Measurements from ENCODE around the gene HDAC4.

HDAC4 gene

GRCh38 chr2:239125726-239126675 is 274.8 kb downstream of the HDAC4 start:
- Mint-ChIP-seq H3K36me3 (peaks cover 54% of the 10 kb centered on the region), H3K9me3 (peaks cover 7% of the 10 kb centered on the region)
- CTCF ChIA-PET = no interaction called here

GRCh38 chr2:239124152-239124899 is 276.5 kb downstream of the HDAC4 start:
- H3K27me3 Mint-ChIP-seq = no peaks in the 10 kb centered on the region
- DNase-seq = no peak
- CTCF ChIA-PET = no interaction called here
- H3K36me3 Mint-ChIP-seq = peaks cover 45% of the 10 kb centered on the region
- H3K9me3 Mint-ChIP-seq = peaks cover 7% of the 10 kb centered on the region
- H3K27ac Mint-ChIP-seq = no peak overlapping the region
- H3K4me3 Mint-ChIP-seq = no peak overlapping the region
- H3K4me1 Mint-ChIP-seq = peaks cover 26% of the 10 kb centered on the region

More at GRCh38 chr2:239125726-239126675, 274.8 kb downstream of the HDAC4 start:
- H3K27me3 Mint-ChIP-seq = no peaks in the 10 kb centered on the region
- no peak overlapping the region for H3K4me3 Mint-ChIP-seq
- no peak for DNase-seq
- H3K27ac Mint-ChIP-seq = no peak overlapping the region
- peaks cover 10% of the 10 kb centered on the region for H3K4me1 Mint-ChIP-seq

- no peak overlapping the region for H3K27ac Mint-ChIP-seq
- H3K27me3 Mint-ChIP-seq = no peaks in the 10 kb centered on the region
- peaks cover 39% of the 10 kb centered on the region for H3K36me3 Mint-ChIP-seq
- CTCF ChIA-PET = no interaction called here
- peaks cover 7% of the 10 kb centered on the region for H3K9me3 Mint-ChIP-seq
- no peak overlapping the region for H3K4me3 Mint-ChIP-seq
- H3K4me1 Mint-ChIP-seq = peaks cover 41% of the 10 kb centered on the region
- DNase-seq = no peak
Measured at GRCh38 chr2:239122421-239123110, 278.3 kb downstream of the HDAC4 start.

GRCh38 chr2:239121600-239122012 is 279.2 kb downstream of the HDAC4 start:
- H3K4me3 Mint-ChIP-seq = no peak overlapping the region
- no peak overlapping the region for H3K27ac Mint-ChIP-seq
- no peak for DNase-seq
- H3K4me1 Mint-ChIP-seq = peaks cover 46% of the 10 kb centered on the region
- CTCF ChIA-PET = no interaction called here
- H3K9me3 Mint-ChIP-seq = peaks cover 7% of the 10 kb centered on the region
- no peaks in the 10 kb centered on the region for H3K27me3 Mint-ChIP-seq
- peaks cover 38% of the 10 kb centered on the region for H3K36me3 Mint-ChIP-seq

- DNase-seq = peak; percentile 43
- peaks cover 46% of the 10 kb centered on the region for H3K4me1 Mint-ChIP-seq
- CTCF ChIA-PET = no interaction called here
- H3K9me3 Mint-ChIP-seq = peaks cover 7% of the 10 kb centered on the region
- H3K27ac Mint-ChIP-seq = peak overlapping the region; percentile 42
- peaks cover 4% of the 10 kb centered on the region for H3K27me3 Mint-ChIP-seq
- no peak overlapping the region for H3K4me3 Mint-ChIP-seq
- H3K36me3 Mint-ChIP-seq = peaks cover 37% of the 10 kb centered on the region
Measured at GRCh38 chr2:239120664-239121063, 280.2 kb downstream of the HDAC4 start.

GRCh38 chr2:239119346-239120126 is 281.3 kb downstream of the HDAC4 start:
- Mint-ChIP-seq H3K27me3 (peaks cover 4% of the 10 kb centered on the region), H3K4me1 (peaks cover 46% of the 10 kb centered on the region), H3K27ac (peak overlapping the region; percentile 8), H3K9me3 (no peaks in the 10 kb centered on the region), H3K4me3 (no peak overlapping the region), H3K36me3 (peaks cover 27% of the 10 kb centered on the region)
- DNase-seq = no peak
- CTCF ChIA-PET = interaction anchor here (0.7 kb wide), 2 partner anchors 13 to 148 kb away, joined by 3 read pairs; no protein-coding TSS in a partner anchor

- Mint-ChIP-seq H3K27me3 (peaks cover 4% of the 10 kb centered on the region), H3K4me1 (peaks cover 46% of the 10 kb centered on the region), H3K4me3 (no peak overlapping the region), H3K36me3 (peaks cover 22% of the 10 kb centered on the region), H3K27ac (peak overlapping the region; percentile 8), H3K9me3 (no peaks in the 10 kb centered on the region)
- CTCF ChIA-PET = interaction anchor here (0.7 kb wide), 1 partner anchor 14 kb away, joined by 3 read pairs; no protein-coding TSS in a partner anchor
- DNase-seq = peak; percentile 34
Measured at GRCh38 chr2:239118675-239119211, 282.1 kb downstream of the HDAC4 start.

GRCh38 chr2:239118264-239118663 is 282.6 kb downstream of the HDAC4 start:
- no peak for DNase-seq
- Mint-ChIP-seq H3K4me1 (peaks cover 46% of the 10 kb centered on the region), H3K4me3 (no peak overlapping the region), H3K9me3 (no peaks in the 10 kb centered on the region), H3K36me3 (peaks cover 20% of the 10 kb centered on the region), H3K27ac (peak overlapping the region; percentile 8), H3K27me3 (peaks cover 4% of the 10 kb centered on the region)
- CTCF ChIA-PET = no interaction called here

- peak overlapping the region; percentile 11 for H3K27ac Mint-ChIP-seq
- CTCF ChIA-PET = no interaction called here
- H3K9me3 Mint-ChIP-seq = no peaks in the 10 kb centered on the region
- H3K4me3 Mint-ChIP-seq = no peak overlapping the region
- peaks cover 4% of the 10 kb centered on the region for H3K27me3 Mint-ChIP-seq
- peaks cover 18% of the 10 kb centered on the region for H3K36me3 Mint-ChIP-seq
- H3K4me1 Mint-ChIP-seq = peaks cover 46% of the 10 kb centered on the region
- no peak for DNase-seq
Measured at GRCh38 chr2:239117831-239118230, 283.0 kb downstream of the HDAC4 start.

GRCh38 chr2:239116456-239117246 is 284.2 kb downstream of the HDAC4 start:
- DNase-seq = no peak
- Mint-ChIP-seq H3K4me1 (peaks cover 42% of the 10 kb centered on the region), H3K36me3 (peaks cover 16% of the 10 kb centered on the region), H3K9me3 (no peaks in the 10 kb centered on the region), H3K4me3 (no peak overlapping the region), H3K27ac (peak overlapping the region; percentile 77), H3K27me3 (peaks cover 4% of the 10 kb centered on the region)
- CTCF ChIA-PET = no interaction called here

- Mint-ChIP-seq H3K9me3 (no peaks in the 10 kb centered on the region), H3K27ac (peak overlapping the region; percentile 37), H3K4me3 (no peak overlapping the region), H3K27me3 (peaks cover 4% of the 10 kb centered on the region), H3K4me1 (peaks cover 32% of the 10 kb centered on the region), H3K36me3 (peaks cover 16% of the 10 kb centered on the region)
- DNase-seq = no peak
- CTCF ChIA-PET = no interaction called here
Measured at GRCh38 chr2:239115616-239116015, 285.2 kb downstream of the HDAC4 start.

GRCh38 chr2:239114616-239115265 is 286.1 kb downstream of the HDAC4 start:
- H3K4me3 Mint-ChIP-seq = no peak overlapping the region
- peaks cover 17% of the 10 kb centered on the region for H3K36me3 Mint-ChIP-seq
- H3K4me1 Mint-ChIP-seq = peaks cover 24% of the 10 kb centered on the region
- H3K27me3 Mint-ChIP-seq = peaks cover 4% of the 10 kb centered on the region
- peak overlapping the region; percentile 58 for H3K27ac Mint-ChIP-seq
- no peak for DNase-seq
- H3K9me3 Mint-ChIP-seq = no peaks in the 10 kb centered on the region
- CTCF ChIA-PET = no interaction called here
